Hepatocyte (in vitro differentiated cells): ENCODE results near the gene ZNF622.

ENCODE experiments used
- EZH2 ChIP-seq: fragments of 200-600 bp; sonication (generic); IDR thresholded peaks from 2 replicates; pipeline ENCODE4 v1.6.1; 2016; ENCODE audit warnings: antibody characterized with exemption, mild to moderate bottlenecking, borderline replicate concordance
- TF ChIP-seq, protein P1 (sequence below): fragments of 200-600 bp; sonication (generic); IDR thresholded peaks from 2 replicates; pipeline ENCODE4 v1.5.1; 2016; ENCODE audit warnings: antibody characterized with exemption, mild to moderate bottlenecking; ENCODE audit not compliant: poor library complexity

DNA sequence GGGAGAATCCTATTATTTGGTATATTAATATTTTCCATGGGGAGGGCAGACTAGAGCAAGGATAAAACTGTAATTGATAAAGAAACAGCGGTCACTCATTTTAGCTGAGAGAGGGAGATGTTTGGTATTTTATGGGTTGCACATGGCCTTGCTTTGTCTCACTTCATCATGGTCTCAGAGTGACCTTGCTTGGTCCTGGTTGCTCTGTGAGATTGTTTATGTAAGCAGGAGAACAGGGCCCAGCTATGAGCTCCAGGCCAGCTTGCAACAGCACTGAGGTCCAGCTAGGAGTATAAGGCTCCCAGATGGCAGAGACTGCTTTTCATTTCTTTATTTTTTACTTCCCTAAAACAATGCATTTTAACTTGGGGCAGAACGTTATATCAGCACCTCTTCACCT, 50.7 kb downstream of the ZNF622 start:
- TF ChIP-seq, protein P1, sequence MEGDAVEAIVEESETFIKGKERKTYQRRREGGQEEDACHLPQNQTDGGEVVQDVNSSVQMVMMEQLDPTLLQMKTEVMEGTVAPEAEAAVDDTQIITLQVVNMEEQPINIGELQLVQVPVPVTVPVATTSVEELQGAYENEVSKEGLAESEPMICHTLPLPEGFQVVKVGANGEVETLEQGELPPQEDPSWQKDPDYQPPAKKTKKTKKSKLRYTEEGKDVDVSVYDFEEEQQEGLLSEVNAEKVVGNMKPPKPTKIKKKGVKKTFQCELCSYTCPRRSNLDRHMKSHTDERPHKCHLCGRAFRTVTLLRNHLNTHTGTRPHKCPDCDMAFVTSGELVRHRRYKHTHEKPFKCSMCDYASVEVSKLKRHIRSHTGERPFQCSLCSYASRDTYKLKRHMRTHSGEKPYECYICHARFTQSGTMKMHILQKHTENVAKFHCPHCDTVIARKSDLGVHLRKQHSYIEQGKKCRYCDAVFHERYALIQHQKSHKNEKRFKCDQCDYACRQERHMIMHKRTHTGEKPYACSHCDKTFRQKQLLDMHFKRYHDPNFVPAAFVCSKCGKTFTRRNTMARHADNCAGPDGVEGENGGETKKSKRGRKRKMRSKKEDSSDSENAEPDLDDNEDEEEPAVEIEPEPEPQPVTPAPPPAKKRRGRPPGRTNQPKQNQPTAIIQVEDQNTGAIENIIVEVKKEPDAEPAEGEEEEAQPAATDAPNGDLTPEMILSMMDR = no peak
- no peak for TF ChIP-seq EZH2
